ENCODE results near the gene WDTC1. TPM values are rescaled to one million over a fixed set of nuclear protein-coding genes. Genes with fewer than 3 reads are reported as not detected.
A peak's percentile ranks its signal among the peaks of the same experiment; 100 is the strongest.

The WDTC1 gene
- total RNA-seq, 4 donors from 2014 or later, result 14.9 to 31.5 (median 26.8) TPM

DNA sequence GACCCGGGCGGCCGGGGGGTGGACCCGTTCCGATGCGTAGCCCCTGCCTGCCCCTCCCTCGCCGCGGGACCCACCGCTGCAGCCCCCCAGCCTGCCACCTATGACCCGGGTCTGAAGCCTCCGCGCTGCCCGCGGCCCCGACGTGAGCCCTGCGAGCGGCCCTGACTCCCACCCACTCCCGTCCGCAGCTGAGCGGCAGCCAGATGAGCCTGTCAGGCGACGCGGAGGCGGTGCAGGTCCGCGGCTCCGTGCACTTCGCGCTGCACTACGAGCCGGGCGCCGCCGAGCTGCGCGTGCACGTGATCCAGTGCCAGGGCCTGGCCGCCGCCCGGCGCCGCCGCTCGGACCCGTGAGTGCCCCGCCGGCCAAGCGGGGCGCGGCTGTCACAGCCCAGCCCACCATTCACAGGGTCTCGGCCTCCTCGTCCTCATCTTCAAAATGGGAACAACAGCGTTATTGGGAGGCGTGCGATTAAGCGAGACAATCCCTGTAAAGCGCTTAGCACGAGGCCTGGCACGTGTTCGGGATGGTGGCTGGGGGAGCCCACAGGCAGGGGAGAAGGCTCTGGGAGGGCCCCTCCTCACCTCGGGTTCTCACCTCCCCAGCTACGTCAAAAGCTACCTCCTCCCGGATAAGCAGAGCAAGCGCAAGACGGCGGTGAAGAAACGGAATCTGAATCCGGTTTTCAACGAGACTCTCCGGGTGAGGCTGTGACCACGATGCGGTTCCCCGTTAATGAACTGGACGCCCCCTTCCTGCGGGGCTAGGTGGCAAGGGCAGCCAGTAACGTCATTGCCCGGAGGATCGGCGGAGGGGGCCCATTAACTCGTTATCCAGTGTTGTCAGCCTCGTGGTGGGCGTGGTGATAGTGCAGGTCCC is 115.6 kb downstream of the WDTC1 start:
- H3K36me3 ChIP-seq, result peaks cover 2 to 65% (median 6%) of the 10 kb centered on the region in 3 donors
- DNase-seq, result no peak
- peak overlapping the region; percentile 19 to 66 (median 42) for H3K4me3 ChIP-seq
- no peaks in the 10 kb centered on the region for H3K9me3 ChIP-seq
- WGBS, 2 donors, result 42 to 43% methylated on average over 6 to 43 of the region's 84 CpGs
- H3K27me3 ChIP-seq, result peaks cover 0 to 5% (median 0%) of the 10 kb centered on the region in 4 donors
- peaks cover 26 to 71% (median 36%) of the 10 kb centered on the region in 3 donors for H3K4me1 ChIP-seq
- intact Hi-C loops (cut with DNase I), result no loop called here
- peak in 1 of 4 donors; percentile 13 for TF ChIP-seq POLR2A (IDR thresholded peaks at IDR 0.05)
- TF ChIP-seq, protein P1, sequence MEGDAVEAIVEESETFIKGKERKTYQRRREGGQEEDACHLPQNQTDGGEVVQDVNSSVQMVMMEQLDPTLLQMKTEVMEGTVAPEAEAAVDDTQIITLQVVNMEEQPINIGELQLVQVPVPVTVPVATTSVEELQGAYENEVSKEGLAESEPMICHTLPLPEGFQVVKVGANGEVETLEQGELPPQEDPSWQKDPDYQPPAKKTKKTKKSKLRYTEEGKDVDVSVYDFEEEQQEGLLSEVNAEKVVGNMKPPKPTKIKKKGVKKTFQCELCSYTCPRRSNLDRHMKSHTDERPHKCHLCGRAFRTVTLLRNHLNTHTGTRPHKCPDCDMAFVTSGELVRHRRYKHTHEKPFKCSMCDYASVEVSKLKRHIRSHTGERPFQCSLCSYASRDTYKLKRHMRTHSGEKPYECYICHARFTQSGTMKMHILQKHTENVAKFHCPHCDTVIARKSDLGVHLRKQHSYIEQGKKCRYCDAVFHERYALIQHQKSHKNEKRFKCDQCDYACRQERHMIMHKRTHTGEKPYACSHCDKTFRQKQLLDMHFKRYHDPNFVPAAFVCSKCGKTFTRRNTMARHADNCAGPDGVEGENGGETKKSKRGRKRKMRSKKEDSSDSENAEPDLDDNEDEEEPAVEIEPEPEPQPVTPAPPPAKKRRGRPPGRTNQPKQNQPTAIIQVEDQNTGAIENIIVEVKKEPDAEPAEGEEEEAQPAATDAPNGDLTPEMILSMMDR (IDR thresholded peaks at IDR 0.05), result peak in 1 of 6 experiments; percentile 1
- peak overlapping the region; percentile 74 to 98 (median 80) for H3K27ac ChIP-seq

DNA sequence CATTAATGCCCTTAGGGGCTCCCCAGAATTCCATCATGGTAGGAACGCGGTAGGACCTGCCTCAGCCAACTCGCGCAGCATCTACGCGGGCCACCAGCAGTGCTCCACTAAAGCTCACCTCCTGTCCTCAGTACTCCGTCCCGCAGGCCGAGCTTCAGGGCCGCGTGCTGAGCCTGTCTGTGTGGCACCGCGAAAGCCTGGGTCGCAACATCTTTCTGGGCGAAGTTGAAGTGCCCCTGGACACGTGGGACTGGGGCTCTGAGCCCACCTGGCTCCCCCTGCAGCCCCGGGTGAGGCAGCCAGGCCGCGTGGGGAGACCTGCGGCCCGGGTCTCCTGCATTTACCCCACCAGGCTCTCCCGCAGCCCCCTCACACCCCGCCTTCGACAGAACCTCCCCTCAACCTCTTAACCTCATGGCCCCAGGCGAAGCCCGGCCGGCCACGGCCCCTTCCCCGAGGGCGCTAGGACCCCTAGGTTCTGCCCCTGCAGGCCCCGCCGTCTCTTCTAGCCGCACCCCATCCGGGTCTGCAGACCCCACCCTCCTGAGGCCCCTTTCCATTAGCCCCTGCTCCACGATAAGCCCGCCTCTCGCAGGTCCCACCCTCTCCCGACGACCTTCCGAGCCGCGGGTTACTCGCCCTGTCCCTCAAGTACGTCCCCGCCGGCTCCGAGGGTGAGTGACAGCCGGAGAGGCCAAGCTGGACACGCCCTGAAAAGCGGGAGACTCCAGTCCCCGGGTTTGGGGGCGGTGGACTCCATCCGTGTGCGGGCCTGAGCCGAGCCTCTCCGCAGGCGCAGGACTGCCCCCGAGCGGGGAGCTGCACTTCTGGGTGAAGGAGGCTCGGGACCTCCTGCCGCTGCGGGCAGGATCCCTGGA is 116.5 kb downstream of the WDTC1 start:
- H3K9me3 ChIP-seq, result no peaks in the 10 kb centered on the region
- peak overlapping the region; percentile 52 to 98 (median 63) for H3K27ac ChIP-seq
- peaks cover 10 to 65% (median 15%) of the 10 kb centered on the region in 3 donors for H3K36me3 ChIP-seq
- H3K4me1 ChIP-seq, result peaks cover 26 to 62% (median 36%) of the 10 kb centered on the region in 3 donors
- WGBS, 2 donors, result 30 to 63% methylated on average over 2 to 31 of the region's 62 CpGs
- peaks cover 0 to 5% (median 0%) of the 10 kb centered on the region in 4 donors for H3K27me3 ChIP-seq
- intact Hi-C loops (cut with DNase I), result no loop called here
- peak overlapping the region in 3 of 4 donors; percentile 20 to 66 (median 46) for H3K4me3 ChIP-seq
- no peak for DNase-seq
- no peak for TF ChIP-seq POLR2A (IDR thresholded peaks at IDR 0.05)
- TF ChIP-seq, protein P1 (IDR thresholded peaks at IDR 0.05), result no peak

DNA sequence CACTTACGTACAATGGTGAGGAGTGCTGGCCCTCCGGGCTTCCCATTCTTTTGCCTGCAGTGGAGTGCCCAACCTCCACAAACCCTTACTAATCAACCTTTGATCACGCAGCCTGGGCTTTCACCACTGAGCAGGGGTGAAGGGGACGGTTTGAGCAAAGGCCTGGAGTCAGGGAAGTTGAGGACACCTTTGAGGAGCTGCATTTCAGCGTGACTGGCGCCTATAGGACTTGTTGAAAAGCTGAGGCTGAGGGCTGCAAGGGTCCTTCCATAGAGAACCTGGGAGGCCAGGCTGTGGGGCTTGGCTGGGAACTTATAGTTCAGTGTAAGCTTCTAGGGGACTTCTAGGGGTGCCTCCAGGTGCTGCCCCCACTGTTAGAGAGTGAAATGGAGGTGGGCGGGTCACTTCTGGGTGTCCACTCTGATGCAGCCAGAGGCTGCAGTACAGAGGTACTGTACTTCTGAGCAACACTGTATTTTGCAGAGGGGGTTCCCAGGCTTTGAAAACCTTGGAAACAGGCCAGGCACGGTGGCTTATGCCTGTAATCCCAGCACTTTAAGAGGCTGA is 117.2 kb downstream of the WDTC1 start:
- peak overlapping the region; percentile 52 to 98 (median 63) for H3K27ac ChIP-seq
- intact Hi-C loops (cut with DNase I), result no loop called here
- H3K4me3 ChIP-seq, result peak overlapping the region in 1 of 4 donors; percentile 27
- H3K4me1 ChIP-seq, result peaks cover 28 to 62% (median 36%) of the 10 kb centered on the region in 3 donors
- peaks cover 0 to 5% (median 0%) of the 10 kb centered on the region in 4 donors for H3K27me3 ChIP-seq
- TF ChIP-seq, protein P1 (IDR thresholded peaks at IDR 0.05), result no peak
- no peak for TF ChIP-seq POLR2A (IDR thresholded peaks at IDR 0.05)
- no peaks in the 10 kb centered on the region for H3K9me3 ChIP-seq
- 63 to 100% methylated on average over 1 to 5 of the region's 8 CpGs for WGBS, 2 donors
- DNase-seq, result no peak
- H3K36me3 ChIP-seq, result peaks cover 18 to 65% (median 20%) of the 10 kb centered on the region in 3 donors

DNA sequence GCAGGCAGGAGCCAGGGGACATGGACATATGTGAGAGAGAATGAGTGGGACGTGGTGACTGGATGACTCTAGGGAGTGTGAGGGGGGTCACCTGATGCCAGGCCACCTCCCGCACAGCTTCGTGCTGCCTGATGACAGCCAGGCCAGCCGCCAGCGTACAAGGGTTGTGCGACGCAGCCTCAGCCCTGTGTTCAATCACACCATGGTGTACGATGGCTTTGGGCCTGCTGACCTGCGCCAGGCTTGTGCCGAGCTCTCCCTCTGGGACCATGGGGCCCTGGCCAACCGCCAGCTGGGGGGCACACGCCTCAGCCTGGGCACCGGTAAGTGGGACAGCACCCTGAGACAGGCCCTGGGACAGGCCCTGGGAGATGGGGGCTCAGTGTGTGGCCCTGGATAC is 118.7 kb downstream of the WDTC1 start:
- H3K4me3 ChIP-seq, result no peak overlapping the region
- TF ChIP-seq, protein P1 (IDR thresholded peaks at IDR 0.05), result no peak
- TF ChIP-seq POLR2A (IDR thresholded peaks at IDR 0.05), result no peak
- H3K4me1 ChIP-seq, result peaks cover 43 to 62% (median 44%) of the 10 kb centered on the region in 3 donors
- H3K36me3 ChIP-seq, result peaks cover 30 to 77% (median 33%) of the 10 kb centered on the region in 3 donors
- intact Hi-C loops (cut with DNase I), result no loop called here
- H3K27ac ChIP-seq, result no peak overlapping the region
- DNase-seq, result no peak
- H3K27me3 ChIP-seq, result peaks cover 0 to 5% (median 0%) of the 10 kb centered on the region in 4 donors
- WGBS, 2 donors, result 60 to 70% methylated on average over 1 to 8 of the region's 13 CpGs
- no peaks in the 10 kb centered on the region for H3K9me3 ChIP-seq
